Measurements from ENCODE around the gene WDR82. TPM values are rescaled to one million over a fixed set of nuclear protein-coding genes. Genes with fewer than 3 reads are reported as not detected.

WDR82 gene
- total RNA-seq, 1 donor from 2014 or later, result 103 TPM

- no peak within 1 kb of the TSS for H3K27ac Mint-ChIP-seq
- no peaks in the 10 kb centered on the region for H3K9me3 Mint-ChIP-seq
- H3K4me1 Mint-ChIP-seq (ENCODE audit: low read depth), result peaks cover 22% of the 10 kb centered on the region
- intact Hi-C loops (cut with micrococcal nuclease), result no loop called here
- no peaks in the 10 kb centered on the region for H3K27me3 Mint-ChIP-seq (ENCODE audit: low read depth)
- DNase-seq (ENCODE audit: low spot score), result no peak
- no peaks in the 10 kb centered on the region for H3K36me3 Mint-ChIP-seq (ENCODE audit: low read depth)
- H3K4me3 Mint-ChIP-seq (ENCODE audit: low read depth), result no peak within 1 kb of the TSS
Observed at GRCh38 chr3:52315977-52316764, 37.7 kb upstream of the WDR82 start, which contains the start of gene DNAH1. DNAH1 (plus strand) TSS chr3:52316319; CDS start chr3:52322443, 6,124 bp downstream.

GRCh38 chr3:52315006-52315405 lies 36.6 kb upstream of the WDR82 start:
- Mint-ChIP-seq H3K4me3 (ENCODE audit: low read depth) (no peak overlapping the region), H3K36me3 (ENCODE audit: low read depth) (peaks cover under 1% of the 10 kb centered on the region), H3K27ac (no peak overlapping the region), H3K27me3 (ENCODE audit: low read depth) (no peaks in the 10 kb centered on the region), H3K4me1 (ENCODE audit: low read depth) (peaks cover 26% of the 10 kb centered on the region), H3K9me3 (no peaks in the 10 kb centered on the region)
- no peak for DNase-seq (ENCODE audit: low spot score)
- intact Hi-C loops (cut with micrococcal nuclease), result no loop called here

GRCh38 chr3:52314489-52314888 lies 36.0 kb upstream of the WDR82 start:
- H3K9me3 Mint-ChIP-seq, result no peaks in the 10 kb centered on the region
- H3K4me1 Mint-ChIP-seq (ENCODE audit: low read depth), result peaks cover 26% of the 10 kb centered on the region
- DNase-seq (ENCODE audit: low spot score), result no peak
- no peak overlapping the region for H3K4me3 Mint-ChIP-seq (ENCODE audit: low read depth)
- H3K27ac Mint-ChIP-seq, result no peak overlapping the region
- intact Hi-C loops (cut with micrococcal nuclease), result no loop called here
- H3K36me3 Mint-ChIP-seq (ENCODE audit: low read depth), result peaks cover 3% of the 10 kb centered on the region
- no peaks in the 10 kb centered on the region for H3K27me3 Mint-ChIP-seq (ENCODE audit: low read depth)

- intact Hi-C loops (cut with micrococcal nuclease), result no loop called here
- peak overlapping the region; percentile 58 for H3K27ac Mint-ChIP-seq
- peaks cover 26% of the 10 kb centered on the region for H3K4me1 Mint-ChIP-seq (ENCODE audit: low read depth)
- H3K36me3 Mint-ChIP-seq (ENCODE audit: low read depth), result peaks cover 3% of the 10 kb centered on the region
- no peak for DNase-seq (ENCODE audit: low spot score)
- H3K27me3 Mint-ChIP-seq (ENCODE audit: low read depth), result no peaks in the 10 kb centered on the region
- H3K9me3 Mint-ChIP-seq, result no peaks in the 10 kb centered on the region
- no peak overlapping the region for H3K4me3 Mint-ChIP-seq (ENCODE audit: low read depth)
Observed at GRCh38 chr3:52313774-52314188, 35.3 kb upstream of the WDR82 start.

GRCh38 chr3:52313188-52313773 lies 34.8 kb upstream of the WDR82 start:
- H3K9me3 Mint-ChIP-seq, result no peaks in the 10 kb centered on the region
- H3K4me1 Mint-ChIP-seq (ENCODE audit: low read depth), result peaks cover 26% of the 10 kb centered on the region
- H3K27ac Mint-ChIP-seq, result peak overlapping the region; percentile 59
- no peak for DNase-seq (ENCODE audit: low spot score)
- H3K36me3 Mint-ChIP-seq (ENCODE audit: low read depth), result peaks cover 3% of the 10 kb centered on the region
- no peak overlapping the region for H3K4me3 Mint-ChIP-seq (ENCODE audit: low read depth)
- no peaks in the 10 kb centered on the region for H3K27me3 Mint-ChIP-seq (ENCODE audit: low read depth)
- intact Hi-C loops (cut with micrococcal nuclease), result no loop called here

GRCh38 chr3:52311576-52312119 lies 33.2 kb upstream of the WDR82 start:
- DNase-seq (ENCODE audit: low spot score), result no peak
- Mint-ChIP-seq H3K4me1 (ENCODE audit: low read depth) (peaks cover 20% of the 10 kb centered on the region), H3K27me3 (ENCODE audit: low read depth) (no peaks in the 10 kb centered on the region), H3K9me3 (no peaks in the 10 kb centered on the region), H3K4me3 (ENCODE audit: low read depth) (no peak overlapping the region), H3K36me3 (ENCODE audit: low read depth) (peaks cover 3% of the 10 kb centered on the region), H3K27ac (peak overlapping the region; percentile 19)
- intact Hi-C loops (cut with micrococcal nuclease), result no loop called here

- Mint-ChIP-seq H3K27ac (peak overlapping the region; percentile 19), H3K36me3 (ENCODE audit: low read depth) (peaks cover 3% of the 10 kb centered on the region), H3K4me3 (ENCODE audit: low read depth) (no peak overlapping the region), H3K9me3 (no peaks in the 10 kb centered on the region), H3K27me3 (ENCODE audit: low read depth) (no peaks in the 10 kb centered on the region), H3K4me1 (ENCODE audit: low read depth) (peaks cover 20% of the 10 kb centered on the region)
- DNase-seq (ENCODE audit: low spot score), result no peak
- intact Hi-C loops (cut with micrococcal nuclease), result no loop called here
Observed at GRCh38 chr3:52310861-52311575, 32.6 kb upstream of the WDR82 start.

- intact Hi-C loops (cut with micrococcal nuclease), result no loop called here
- H3K27me3 Mint-ChIP-seq (ENCODE audit: low read depth), result no peaks in the 10 kb centered on the region
- no peaks in the 10 kb centered on the region for H3K9me3 Mint-ChIP-seq
- peaks cover 8% of the 10 kb centered on the region for H3K4me1 Mint-ChIP-seq (ENCODE audit: low read depth)
- no peak overlapping the region for H3K4me3 Mint-ChIP-seq (ENCODE audit: low read depth)
- H3K36me3 Mint-ChIP-seq (ENCODE audit: low read depth), result peaks cover 3% of the 10 kb centered on the region
- DNase-seq (ENCODE audit: low spot score), result no peak
- H3K27ac Mint-ChIP-seq, result no peak overlapping the region
Observed at GRCh38 chr3:52308308-52308707, 29.9 kb upstream of the WDR82 start.

GRCh38 chr3:52306978-52307377 lies 28.5 kb upstream of the WDR82 start:
- Mint-ChIP-seq H3K27ac (no peak overlapping the region), H3K27me3 (ENCODE audit: low read depth) (no peaks in the 10 kb centered on the region), H3K4me1 (ENCODE audit: low read depth) (peaks cover 5% of the 10 kb centered on the region), H3K4me3 (ENCODE audit: low read depth) (no peak overlapping the region), H3K36me3 (ENCODE audit: low read depth) (peaks cover 3% of the 10 kb centered on the region), H3K9me3 (no peaks in the 10 kb centered on the region)
- no peak for DNase-seq (ENCODE audit: low spot score)
- intact Hi-C loops (cut with micrococcal nuclease), result no loop called here

- no peak overlapping the region for H3K4me3 Mint-ChIP-seq (ENCODE audit: low read depth)
- no peaks in the 10 kb centered on the region for H3K27me3 Mint-ChIP-seq (ENCODE audit: low read depth)
- DNase-seq (ENCODE audit: low spot score), result no peak
- peaks cover 3% of the 10 kb centered on the region for H3K36me3 Mint-ChIP-seq (ENCODE audit: low read depth)
- no peaks in the 10 kb centered on the region for H3K9me3 Mint-ChIP-seq
- no peak overlapping the region for H3K27ac Mint-ChIP-seq
- H3K4me1 Mint-ChIP-seq (ENCODE audit: low read depth), result peaks cover 2% of the 10 kb centered on the region
- intact Hi-C loops (cut with micrococcal nuclease), result no loop called here
Observed at GRCh38 chr3:52305926-52306325, 27.5 kb upstream of the WDR82 start.

- intact Hi-C loops (cut with micrococcal nuclease), result no loop called here
- Mint-ChIP-seq H3K27me3 (ENCODE audit: low read depth) (no peaks in the 10 kb centered on the region), H3K4me3 (ENCODE audit: low read depth) (no peak overlapping the region), H3K4me1 (ENCODE audit: low read depth) (peaks cover 2% of the 10 kb centered on the region), H3K9me3 (no peaks in the 10 kb centered on the region), H3K27ac (no peak overlapping the region), H3K36me3 (ENCODE audit: low read depth) (no peaks in the 10 kb centered on the region)
- DNase-seq (ENCODE audit: low spot score), result no peak
Observed at GRCh38 chr3:52303811-52304210, 25.4 kb upstream of the WDR82 start.

GRCh38 chr3:52302426-52303145 lies 24.1 kb upstream of the WDR82 start:
- Mint-ChIP-seq H3K27ac (no peak overlapping the region), H3K27me3 (ENCODE audit: low read depth) (no peaks in the 10 kb centered on the region), H3K9me3 (no peaks in the 10 kb centered on the region), H3K36me3 (ENCODE audit: low read depth) (no peaks in the 10 kb centered on the region), H3K4me3 (ENCODE audit: low read depth) (no peak overlapping the region), H3K4me1 (ENCODE audit: low read depth) (peaks cover 2% of the 10 kb centered on the region)
- DNase-seq (ENCODE audit: low spot score), result no peak
- intact Hi-C loops (cut with micrococcal nuclease), result no loop called here

Data from activated T-helper 2 cell treated with anti-CD3 and anti-CD28 coated beads, Interferon-gamma antibody, Interleukin-2, Interleukin-4, amounts not matched to agents 10 μg/mL and 5 μg/mL and 100 μg/mL, durations not matched to agents 14 hours and 24 hours and 36 hours (primary cell).